ENCODE results near the gene MSH5. TPM values are rescaled to one million over a fixed set of nuclear protein-coding genes. Genes with fewer than 3 reads are reported as not detected.

Gene MSH5
- total RNA-seq, 1 experiment from 2014 or later, result 38.1 TPM

GRCh38 chr6:31728767-31729514, 10.9 kb upstream of the MSH5 start, which contains the start of gene DDAH2:
TSS of gene DDAH2 (minus strand) at chr6:31729299. CDS start at chr6:31729161, 138 bp downstream.
- TF ChIP-seq SIN3A (IDR thresholded peaks at IDR 0.05; ENCODE audit: borderline replicate concordance, insufficient read depth, low read depth, low read length) (no peak), CTCF (IDR thresholded peaks at IDR 0.05) (no peak; the same call in none of the 2 replicates), POLR2AphosphoS5 (IDR thresholded peaks at IDR 0.05; ENCODE audit: low read depth, low read length) (no peak), REST (IDR thresholded peaks at IDR 0.05; ENCODE audit: insufficient read depth in 1 of 2, low read depth in 2 of 2, low read length in 1 of 2) (no peak), TCF7L2 (IDR thresholded peaks at IDR 0.05; ENCODE audit: low read depth, low read length) (no peak)
- Histone ChIP-seq H3K27me3 (ENCODE audit: control insufficient read depth, insufficient read depth, low read length) (no peaks in the 10 kb centered on the region), H3K4me3 (ENCODE audit: low read depth in 2 of 2, low read length in 2 of 2) (peak within 1 kb of the TSS; percentile 83 to 85), H3K27ac (ENCODE audit: low read length) (peak within 1 kb of the TSS; percentile 91), H3K36me3 (ENCODE audit: control insufficient read depth, insufficient read depth, low read length) (peaks cover 18% of the 10 kb centered on the region), H3K9me3 (ENCODE audit: control insufficient read depth, insufficient read depth, low read depth, low read length) (no peaks in the 10 kb centered on the region), H3K4me1 (ENCODE audit: control insufficient read depth, insufficient read depth, low read length) (peaks cover 32% of the 10 kb centered on the region)
- ChIA-PET CTCF (interaction anchor here (0.6 to 0.8 kb wide), 2 partner anchors 16 to 210 kb away, joined by 4 to 6 read pairs; no protein-coding TSS in a partner anchor), POLR2A (interaction anchor here (0.6 to 1.1 kb wide), 3 partner anchors 86 to 180 kb away, joined by 3 to 7 read pairs (median 3); partner anchors contain the start of genes HSPA1A and HSPA1L)
- DNase-seq (ENCODE audit: low read depth, low spot score), result no peak
- in situ Hi-C loops (cut with HindIII; ENCODE audit: low pct_unique_long_range_greater_than_20kb, low sequenced_read_pairs), result no loop called here
- intact Hi-C loops (cut with micrococcal nuclease; ENCODE audit: unreplicated experiment), result no loop called here
- BruUV-seq (replicated peaks), result TSS peak; percentile 53
- peak; percentile 47 for ATAC-seq

GRCh38 chr6:31729515-31729978, 10.3 kb upstream of the MSH5 start:
- no TSS peak for BruUV-seq (replicated peaks)
- CTCF ChIA-PET, result interaction anchor here (0.6 to 1.5 kb wide), 3 partner anchors 15 to 211 kb away, joined by 3 to 6 read pairs (median 4); no protein-coding TSS in a partner anchor
- in situ Hi-C loops (cut with HindIII; ENCODE audit: low pct_unique_long_range_greater_than_20kb, low sequenced_read_pairs), result no loop called here
- POLR2A ChIA-PET, result interaction anchor here (0.5 to 1.1 kb wide), 8 partner anchors 15 to 597 kb away, joined by 3 to 7 read pairs (median 4); partner anchors contain the start of genes BAG6, HSPA1A and HSPA1L
- peak overlapping the region; percentile 91 for H3K27ac ChIP-seq (ENCODE audit: low read length)
- H3K36me3 ChIP-seq (ENCODE audit: control insufficient read depth, insufficient read depth, low read length), result peaks cover 18% of the 10 kb centered on the region
- no peaks in the 10 kb centered on the region for H3K9me3 ChIP-seq (ENCODE audit: control insufficient read depth, insufficient read depth, low read depth, low read length)
- no peaks in the 10 kb centered on the region for H3K27me3 ChIP-seq (ENCODE audit: control insufficient read depth, insufficient read depth, low read length)
- peaks cover 38% of the 10 kb centered on the region for H3K4me1 ChIP-seq (ENCODE audit: control insufficient read depth, insufficient read depth, low read length)
- H3K4me3 ChIP-seq (ENCODE audit: low read depth in 2 of 2, low read length in 2 of 2), result peak overlapping the region; percentile 83 to 85
- ATAC-seq, result peak; percentile 89
- intact Hi-C loops (cut with micrococcal nuclease; ENCODE audit: unreplicated experiment), result no loop called here
- TF ChIP-seq CTCF (IDR thresholded peaks at IDR 0.05) (peak; percentile 88), TCF7L2 (IDR thresholded peaks at IDR 0.05; ENCODE audit: low read depth, low read length) (no peak)
- DNase-seq (ENCODE audit: low read depth, low spot score), result no peak

Data from Panc1 (cell line).